ENCODE results near the gene CYBC1.

- TF ChIP-seq POLR2A (IDR thresholded peaks at IDR 0.05) = no peak
- TF ChIP-seq CTCF (IDR thresholded peaks at IDR 0.05 in 8 of 11, conservative IDR thresholded peaks at IDR 0.05 in 3 of 11) = no peak
- no peak for TF ChIP-seq POLR2AphosphoS5 (IDR thresholded peaks at IDR 0.05)
These were observed 56.3 kb downstream of the CYBC1 start for GRCh38 chr17:82394278-82394677.

Measured in spleen (tissue), 7 donors.